Fibroblast of mammary gland (primary cell): ENCODE measurements around the gene ENDOV.

Experiments
- DNase-seq: peaks from one replicate; pipeline ENCODE4 v3.0.0-alpha.2; 2010; ENCODE audit warnings: low read depth
- H3K4me3 ChIP-seq: 2 replicates; pipeline ENCODE4 v1.5.1; 2011; ENCODE audit warnings: low read depth, mild to moderate bottlenecking, low read length, moderate library complexity; ENCODE audit not compliant: control insufficient read depth
- TF ChIP-seq, protein P1 (sequence below): conservative IDR thresholded peaks from 2 replicates; pipeline ENCODE4 v1.5.1; 2011; ENCODE audit warnings: low read depth, low read length, inconsistent platforms; ENCODE audit not compliant: control insufficient read depth, insufficient read depth

Gene ENDOV

DNA sequence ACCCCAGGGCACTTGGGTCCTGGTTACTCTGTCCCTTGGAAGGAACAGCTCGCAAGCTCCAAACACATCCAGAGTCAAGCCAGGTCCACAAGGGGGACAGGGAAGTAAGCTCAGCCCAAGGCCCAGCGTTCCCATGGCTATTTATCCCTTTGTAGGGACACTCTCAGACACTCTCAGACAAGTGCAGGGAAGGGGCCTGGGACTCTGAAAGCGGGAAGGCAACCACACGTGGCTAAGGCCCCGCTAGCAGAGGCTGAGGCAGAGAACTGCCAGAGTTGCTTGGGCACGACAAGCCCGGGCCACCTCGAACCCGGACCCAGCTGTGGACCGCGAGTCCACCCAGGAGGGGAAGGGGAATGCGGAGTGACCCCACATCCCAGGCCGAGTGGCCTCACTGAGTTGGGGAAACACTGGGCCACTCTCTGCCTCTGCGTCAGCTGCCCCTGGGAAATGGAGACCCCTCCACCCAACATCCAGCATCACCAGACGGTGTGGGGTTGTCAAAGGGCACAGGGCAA, 51.3 kb downstream of the ENDOV start:
- no peak overlapping the region for H3K4me3 ChIP-seq
- TF ChIP-seq, protein P1, sequence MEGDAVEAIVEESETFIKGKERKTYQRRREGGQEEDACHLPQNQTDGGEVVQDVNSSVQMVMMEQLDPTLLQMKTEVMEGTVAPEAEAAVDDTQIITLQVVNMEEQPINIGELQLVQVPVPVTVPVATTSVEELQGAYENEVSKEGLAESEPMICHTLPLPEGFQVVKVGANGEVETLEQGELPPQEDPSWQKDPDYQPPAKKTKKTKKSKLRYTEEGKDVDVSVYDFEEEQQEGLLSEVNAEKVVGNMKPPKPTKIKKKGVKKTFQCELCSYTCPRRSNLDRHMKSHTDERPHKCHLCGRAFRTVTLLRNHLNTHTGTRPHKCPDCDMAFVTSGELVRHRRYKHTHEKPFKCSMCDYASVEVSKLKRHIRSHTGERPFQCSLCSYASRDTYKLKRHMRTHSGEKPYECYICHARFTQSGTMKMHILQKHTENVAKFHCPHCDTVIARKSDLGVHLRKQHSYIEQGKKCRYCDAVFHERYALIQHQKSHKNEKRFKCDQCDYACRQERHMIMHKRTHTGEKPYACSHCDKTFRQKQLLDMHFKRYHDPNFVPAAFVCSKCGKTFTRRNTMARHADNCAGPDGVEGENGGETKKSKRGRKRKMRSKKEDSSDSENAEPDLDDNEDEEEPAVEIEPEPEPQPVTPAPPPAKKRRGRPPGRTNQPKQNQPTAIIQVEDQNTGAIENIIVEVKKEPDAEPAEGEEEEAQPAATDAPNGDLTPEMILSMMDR: no peak
- no peak for DNase-seq

DNA sequence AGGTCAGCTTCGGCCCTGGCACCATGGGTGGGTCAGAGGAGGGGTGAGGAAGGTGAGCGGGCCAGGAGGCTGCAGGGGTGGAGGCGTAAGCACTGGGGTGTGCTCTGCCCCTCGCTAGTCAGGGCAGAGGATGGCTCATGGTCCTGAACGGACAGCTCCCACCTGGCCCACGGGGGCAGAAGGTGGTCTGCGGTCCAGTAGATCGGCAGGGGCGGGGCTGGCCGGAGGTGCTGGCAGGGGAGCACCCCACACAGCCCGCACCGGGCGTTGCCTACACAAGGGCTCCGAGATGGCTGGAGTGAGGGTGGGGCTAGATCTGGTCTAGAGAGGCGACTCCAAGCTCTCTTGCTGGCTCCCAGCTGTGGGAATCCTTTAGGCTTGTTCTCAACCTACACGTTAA, 53.3 kb downstream of the ENDOV start:
- TF ChIP-seq, protein P1: no peak
- no peak for DNase-seq
- no peak overlapping the region for H3K4me3 ChIP-seq

DNA sequence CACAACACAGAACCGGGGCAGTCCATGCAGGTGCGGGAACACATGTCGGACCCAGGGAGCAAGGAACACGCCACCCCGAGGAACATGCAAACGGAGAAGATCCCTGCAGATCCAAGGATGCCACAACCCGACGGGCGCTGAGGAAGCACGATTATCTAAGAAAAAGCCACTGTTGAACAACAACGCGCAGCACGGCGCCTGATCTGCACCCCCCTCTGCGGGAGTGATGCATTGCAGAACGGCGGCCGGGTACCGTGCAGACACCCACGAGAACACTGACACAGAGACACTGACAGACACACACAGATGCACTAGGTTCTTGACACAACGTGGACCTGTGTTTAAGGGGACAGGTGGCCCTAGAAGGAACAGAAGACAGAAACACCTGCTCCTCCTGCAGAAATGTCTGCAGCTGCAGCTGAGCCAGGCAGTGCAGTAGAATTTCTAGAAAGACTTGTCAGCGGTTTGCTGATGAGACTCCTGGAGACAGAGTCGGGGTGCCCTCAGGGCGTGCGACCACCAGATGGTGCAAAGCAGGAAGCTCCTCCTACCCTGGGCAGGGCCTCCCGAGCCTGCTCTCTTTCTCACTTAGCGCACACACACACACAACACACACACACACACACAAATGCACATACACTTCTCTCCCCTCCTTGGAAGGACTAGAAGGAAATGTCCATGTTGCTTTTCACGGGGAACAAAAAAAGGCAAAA, 54.0 kb downstream of the ENDOV start:
- H3K4me3 ChIP-seq: no peak overlapping the region
- TF ChIP-seq, protein P1: no peak
- DNase-seq: no peak

DNA sequence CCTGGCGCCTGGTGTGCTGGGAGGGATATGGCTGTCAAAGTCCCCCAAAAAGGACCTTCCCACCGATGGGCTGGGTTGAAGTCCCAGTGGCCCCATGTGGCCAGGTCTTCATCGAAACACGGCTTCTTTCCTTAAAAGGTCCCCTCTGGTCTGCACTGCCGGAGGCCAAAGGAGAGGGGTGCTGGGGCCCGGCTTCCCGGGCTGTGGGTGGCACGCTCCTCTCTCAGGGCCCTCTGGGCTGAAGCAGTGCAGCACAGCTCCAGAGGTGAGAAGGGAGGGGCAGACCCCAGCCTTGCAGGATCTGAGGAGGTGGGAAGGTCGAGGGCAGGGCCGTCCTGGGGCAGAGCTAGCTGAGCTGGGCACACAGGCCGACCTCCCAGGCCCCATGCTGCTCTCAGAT, 54.7 kb downstream of the ENDOV start:
- no peak for DNase-seq
- H3K4me3 ChIP-seq: no peak overlapping the region
- TF ChIP-seq, protein P1: no peak

DNA sequence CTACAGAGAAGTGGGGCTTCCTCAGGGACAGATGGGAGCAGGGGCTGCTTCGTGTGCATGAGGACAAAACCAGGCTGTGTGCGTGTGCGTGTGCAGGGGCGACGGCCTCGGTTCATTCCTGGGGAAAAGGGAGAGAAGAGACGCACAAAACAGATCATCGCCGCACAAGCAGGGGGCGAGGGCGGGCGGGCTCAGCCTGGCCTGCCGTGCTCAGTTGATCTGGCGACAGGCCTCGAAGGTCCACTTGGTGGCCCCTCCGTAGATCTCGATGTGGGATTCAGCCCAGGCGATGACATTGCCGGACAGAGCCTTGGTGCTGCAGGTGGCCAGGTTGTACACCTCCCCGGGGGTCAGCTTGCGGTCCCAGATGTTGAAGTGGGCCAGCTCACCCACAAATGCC, 55.6 kb downstream of the ENDOV start:
- no peak for DNase-seq
- no peak overlapping the region for H3K4me3 ChIP-seq
- TF ChIP-seq, protein P1: no peak

DNA sequence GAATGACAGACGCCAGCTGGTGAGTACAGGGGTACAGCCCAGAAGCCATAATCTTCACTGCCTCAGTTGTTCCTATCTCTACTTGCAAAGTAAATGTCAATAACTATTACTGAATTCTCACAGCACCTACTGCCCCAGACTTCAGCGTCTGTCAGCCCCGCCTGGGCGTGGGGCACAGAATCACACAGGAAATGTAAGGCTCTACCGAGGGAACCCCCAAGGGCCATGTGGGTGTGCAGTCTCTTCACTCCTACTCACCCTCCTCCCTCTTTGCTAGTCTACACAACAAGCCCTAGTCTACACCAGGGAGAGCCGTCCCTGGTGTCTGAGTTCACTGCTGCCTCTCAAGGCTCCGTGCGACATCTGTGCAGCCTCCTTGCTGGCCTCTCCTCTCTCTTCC, 57.0 kb downstream of the ENDOV start:
- TF ChIP-seq, protein P1: no peak
- DNase-seq: no peak
- H3K4me3 ChIP-seq: no peak overlapping the region
